ENCODE measurements around the gene NTHL1.

NTHL1 gene

DNA sequence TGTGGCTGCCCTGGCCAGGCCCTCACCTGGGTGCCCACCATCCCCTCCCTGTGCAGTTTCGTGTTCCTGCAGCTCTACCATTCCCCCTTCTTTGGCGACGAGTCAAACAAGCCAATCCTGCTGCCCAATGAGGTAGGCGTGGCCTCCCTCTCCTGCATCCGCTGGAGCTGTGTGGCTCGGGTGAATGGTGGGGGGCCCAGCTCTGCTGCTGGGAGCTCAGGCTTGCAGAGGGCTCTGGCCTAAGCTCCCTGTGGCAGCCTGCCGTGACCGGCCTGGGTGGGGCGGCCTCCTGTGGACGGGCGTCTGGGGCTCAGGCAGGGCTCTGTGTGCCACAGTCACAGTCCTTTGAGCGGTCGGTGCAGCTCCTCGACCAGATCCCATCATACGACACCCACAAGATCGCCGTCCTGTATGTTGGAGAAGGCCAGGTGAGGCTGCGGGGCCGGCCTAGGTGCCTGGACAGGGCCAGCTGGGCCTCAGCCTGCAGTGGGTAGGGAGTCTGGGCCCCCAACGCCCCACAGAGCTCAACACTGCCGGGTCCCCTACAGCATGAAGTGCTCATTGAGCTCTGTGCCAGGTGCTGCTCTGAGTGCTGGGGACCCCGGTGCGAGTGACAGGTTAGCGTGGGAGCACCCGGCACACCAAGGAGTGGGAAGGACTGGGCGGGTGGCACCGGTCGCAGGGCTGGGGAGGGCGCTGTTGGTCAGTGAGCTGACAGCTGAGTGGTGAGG lies 37.4 kb upstream of the NTHL1 start:
- DNase-seq (ENCODE audit: low read depth in 1 of 2, low spot score in 1 of 2): no peak

DNA sequence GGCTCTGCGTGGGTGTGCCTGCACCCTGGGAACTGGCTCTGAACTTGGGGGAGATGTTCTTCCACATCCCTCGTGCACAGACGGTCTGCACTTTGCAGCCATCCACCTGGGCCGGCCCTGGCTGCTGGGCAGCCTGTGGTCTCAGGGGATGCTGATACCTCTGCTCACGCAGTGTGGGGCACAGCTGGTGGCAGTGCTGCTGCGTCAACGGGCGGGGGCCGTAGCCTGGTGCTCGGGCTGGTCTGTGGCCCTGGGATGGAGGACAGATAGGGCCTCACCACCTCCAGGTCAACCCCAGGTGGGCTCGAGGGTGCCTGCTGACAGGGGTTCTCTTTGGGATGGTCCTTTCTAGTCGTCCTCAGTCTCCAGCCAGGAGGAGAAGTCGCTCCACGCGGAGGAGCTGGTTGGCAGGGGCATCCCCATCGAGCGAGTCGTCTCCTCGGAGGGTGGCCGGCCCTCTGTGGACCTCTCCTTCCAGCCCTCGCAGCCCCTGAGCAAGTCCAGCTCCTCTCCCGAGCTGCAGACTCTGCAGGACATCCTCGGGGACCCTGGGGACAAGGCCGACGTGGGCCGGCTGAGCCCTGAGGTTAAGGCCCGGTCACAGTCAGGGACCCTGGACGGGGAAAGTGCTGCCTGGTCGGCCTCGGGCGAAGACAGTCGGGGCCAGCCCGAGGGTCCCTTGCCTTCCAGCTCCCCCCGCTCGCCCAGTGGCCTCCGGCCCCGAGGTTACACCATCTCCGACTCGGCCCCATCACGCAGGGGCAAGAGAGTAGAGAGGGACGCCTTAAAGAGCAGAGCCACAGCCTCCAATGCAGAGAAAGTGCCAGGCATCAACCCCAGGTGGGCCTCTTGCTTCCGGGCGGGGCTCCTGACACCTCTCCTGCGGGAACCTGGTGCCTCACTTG lies 36.5 kb upstream of the NTHL1 start:
- no peak for DNase-seq (ENCODE audit: low read depth in 1 of 2, low spot score in 1 of 2)

DNA sequence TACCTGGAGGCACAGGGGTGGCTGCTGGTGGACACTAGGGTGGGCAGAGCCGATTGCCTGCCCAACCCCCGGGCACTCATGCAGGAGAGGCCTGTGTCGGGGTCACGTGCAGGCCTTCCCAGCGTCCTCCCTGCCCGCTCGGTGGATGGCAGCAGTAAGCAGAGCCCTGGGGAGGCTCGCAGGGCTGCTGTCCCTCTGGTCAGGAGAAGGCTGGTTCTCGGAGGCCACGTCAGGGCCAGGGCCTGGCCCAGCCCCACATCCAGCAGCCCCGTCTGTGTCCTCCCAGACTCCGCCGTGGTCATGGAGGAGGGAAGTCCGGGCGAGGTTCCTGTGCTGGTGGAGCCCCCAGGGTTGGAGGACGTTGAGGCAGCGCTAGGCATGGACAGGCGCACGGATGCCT lies 35.8 kb upstream of the NTHL1 start:
- no peak for DNase-seq (ENCODE audit: low read depth in 1 of 2, low spot score in 1 of 2)

DNA sequence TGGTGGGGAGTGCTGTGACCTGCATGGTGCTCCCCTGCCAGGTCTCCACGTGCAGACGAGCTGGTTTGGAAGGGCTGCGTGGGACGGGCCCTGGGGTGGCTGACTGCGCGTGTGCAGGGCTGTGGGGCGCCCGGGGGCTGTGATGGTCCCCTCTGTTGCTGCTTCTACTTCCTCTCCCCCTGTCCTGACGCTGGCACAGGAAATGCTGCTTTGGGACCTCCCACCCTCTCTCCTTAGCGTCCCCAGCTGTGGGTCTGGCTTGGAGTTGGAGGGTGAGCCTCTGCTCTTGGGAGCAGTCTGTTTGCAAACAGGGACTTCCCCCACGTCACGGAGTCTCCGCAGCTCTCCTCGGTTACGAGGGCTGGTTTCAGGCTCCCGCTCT lies 35.3 kb upstream of the NTHL1 start:
- no peak for DNase-seq (ENCODE audit: low read depth in 1 of 2, low spot score in 1 of 2)

DNA sequence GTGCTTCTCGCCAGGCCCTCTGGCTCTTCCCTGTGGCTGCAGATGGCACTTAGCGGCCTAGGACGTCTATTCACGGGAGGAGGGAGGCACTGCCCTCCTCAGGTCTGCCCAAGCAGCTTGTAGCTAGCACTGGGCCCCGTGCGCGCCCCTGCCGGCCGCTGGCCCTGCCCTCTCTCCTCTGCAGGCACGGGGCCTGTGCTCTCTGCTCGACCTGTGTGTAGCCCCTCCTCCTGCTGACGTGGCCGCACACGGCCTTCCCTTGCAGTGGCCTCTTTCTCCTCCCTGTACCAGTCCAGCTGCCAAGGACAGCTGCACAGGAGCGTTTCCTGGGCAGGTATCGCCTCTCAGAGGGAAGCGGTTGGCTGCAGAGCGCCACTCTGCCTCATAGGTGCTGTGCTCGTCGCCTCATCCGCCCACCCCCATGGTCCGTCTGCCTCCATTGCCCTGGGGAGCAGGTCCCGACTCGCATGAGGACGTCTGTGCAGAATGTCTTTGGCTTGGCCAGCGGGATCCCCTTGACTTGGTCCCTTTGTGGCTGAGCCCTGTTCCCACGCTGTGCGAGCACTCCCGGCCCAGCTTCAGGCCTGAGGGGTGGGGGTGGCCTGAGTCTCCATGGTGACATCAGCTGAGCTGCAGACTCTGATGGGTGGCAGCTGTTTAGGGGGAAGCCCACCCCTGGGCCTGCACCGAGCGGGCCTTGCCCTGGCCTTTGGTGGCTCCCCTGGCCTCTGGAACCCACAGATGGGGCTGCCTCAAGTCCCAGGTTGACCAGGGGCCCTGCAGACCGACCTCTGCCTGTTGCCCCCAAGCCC lies 34.7 kb upstream of the NTHL1 start:
- no peak for DNase-seq (ENCODE audit: low read depth in 1 of 2, low spot score in 1 of 2)

DNA sequence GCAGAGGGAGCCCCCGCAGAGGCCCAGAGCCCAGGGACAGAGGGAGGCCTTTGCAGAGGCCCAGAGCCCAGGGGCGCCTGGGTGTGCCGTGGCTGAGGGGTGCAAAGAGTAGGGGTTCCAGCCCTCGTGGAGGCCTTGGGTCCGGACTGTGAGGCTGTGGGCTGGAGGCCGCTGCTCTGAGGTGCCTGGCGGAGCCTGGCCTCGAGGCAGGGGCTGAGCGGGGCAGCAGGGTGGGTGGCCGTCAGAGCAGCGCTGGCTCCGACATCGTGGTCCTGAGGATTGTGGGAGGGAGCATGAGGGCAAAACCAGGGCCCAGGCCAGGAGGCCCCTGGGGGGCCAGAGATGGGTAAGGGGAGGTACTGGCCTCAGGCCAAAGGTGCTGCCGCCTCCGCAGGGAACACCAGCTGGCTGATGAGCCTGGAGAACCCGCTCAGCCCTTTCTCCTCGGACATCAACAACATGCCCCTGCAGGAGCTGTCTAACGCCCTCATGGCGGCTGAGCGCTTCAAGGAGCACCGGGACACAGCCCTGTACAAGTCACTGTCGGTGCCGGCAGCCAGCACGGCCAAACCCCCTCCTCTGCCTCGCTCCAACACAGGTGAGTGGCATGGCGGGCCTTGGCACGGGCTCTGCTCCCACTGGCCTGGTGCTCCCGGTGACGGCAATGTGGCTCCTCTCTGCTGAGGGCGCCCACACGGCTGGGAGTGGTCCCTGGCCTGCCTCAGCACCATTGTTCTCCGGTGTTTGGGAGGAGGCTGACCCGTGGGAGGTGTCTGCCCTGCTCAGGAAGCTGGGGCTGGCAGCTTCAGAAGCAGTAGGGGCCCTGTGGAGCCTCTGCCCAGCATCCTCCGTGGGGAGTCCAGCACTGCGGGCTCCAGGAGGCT lies 33.8 kb upstream of the NTHL1 start:
- no peak for DNase-seq (ENCODE audit: low read depth in 1 of 2, low spot score in 1 of 2)

DNA sequence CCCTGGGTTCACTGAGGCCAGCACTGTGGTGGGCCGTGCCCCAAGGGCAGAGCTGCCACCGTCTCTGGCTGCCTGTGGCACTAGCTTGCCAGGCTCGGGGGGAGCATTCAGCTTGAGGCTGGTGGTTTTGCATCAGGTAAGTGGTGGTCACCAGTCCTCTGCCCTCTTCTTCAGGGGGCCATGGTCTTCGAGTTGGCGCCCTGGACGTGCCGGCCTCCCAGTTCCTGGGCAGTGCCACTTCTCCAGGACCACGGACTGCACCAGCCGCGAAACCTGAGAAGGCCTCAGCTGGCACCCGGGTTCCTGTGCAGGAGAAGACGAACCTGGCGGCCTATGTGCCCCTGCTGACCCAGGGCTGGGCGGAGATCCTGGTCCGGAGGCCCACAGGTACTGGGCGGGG lies 32.4 kb upstream of the NTHL1 start:
- no peak for DNase-seq (ENCODE audit: low read depth in 1 of 2, low spot score in 1 of 2)

DNA sequence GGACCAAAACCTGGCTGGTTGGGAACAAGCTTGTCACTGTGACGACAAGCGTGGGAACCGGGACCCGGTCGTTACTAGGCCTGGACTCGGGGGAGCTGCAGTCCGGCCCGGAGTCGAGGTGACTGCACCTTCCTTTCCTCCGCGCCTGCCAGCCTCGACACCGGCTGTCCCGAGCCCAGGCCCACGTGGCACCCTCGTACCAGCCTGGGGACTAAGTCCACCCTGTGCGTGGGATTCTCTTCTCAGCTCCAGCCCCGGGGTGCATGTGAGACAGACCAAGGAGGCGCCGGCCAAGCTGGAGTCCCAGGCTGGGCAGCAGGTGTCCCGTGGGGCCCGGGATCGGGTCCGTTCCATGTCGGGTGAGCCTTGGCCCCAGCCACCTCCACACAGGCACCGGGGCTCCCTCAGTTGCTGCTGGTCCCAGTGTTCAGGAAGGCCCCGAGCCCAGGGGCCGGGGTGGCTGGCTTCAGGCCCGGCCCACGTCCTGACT lies 31.7 kb upstream of the NTHL1 start:
- DNase-seq (ENCODE audit: low read depth in 1 of 2, low spot score in 1 of 2): no peak

DNA sequence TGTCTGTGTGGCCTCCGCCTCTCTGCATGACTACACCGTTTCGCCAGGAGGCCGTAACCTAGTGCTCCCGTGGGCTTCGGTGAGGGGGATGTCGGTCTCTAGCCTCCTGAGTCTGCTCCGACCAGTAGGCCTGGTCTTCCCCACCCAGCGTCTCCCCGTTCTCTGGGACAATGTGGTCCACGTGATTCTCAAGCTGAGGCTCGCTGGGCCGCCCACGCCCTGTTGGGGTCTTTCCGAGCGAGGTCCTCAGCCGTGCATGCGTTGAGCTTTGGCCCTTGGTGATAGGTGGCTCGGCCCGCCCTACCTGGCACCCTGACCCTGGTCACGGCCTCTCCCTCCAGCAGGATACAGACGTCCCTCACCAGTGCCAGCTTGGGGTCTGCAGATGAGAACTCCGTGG lies 31.1 kb upstream of the NTHL1 start:
- no peak for DNase-seq (ENCODE audit: low read depth in 1 of 2, low spot score in 1 of 2)

DNA sequence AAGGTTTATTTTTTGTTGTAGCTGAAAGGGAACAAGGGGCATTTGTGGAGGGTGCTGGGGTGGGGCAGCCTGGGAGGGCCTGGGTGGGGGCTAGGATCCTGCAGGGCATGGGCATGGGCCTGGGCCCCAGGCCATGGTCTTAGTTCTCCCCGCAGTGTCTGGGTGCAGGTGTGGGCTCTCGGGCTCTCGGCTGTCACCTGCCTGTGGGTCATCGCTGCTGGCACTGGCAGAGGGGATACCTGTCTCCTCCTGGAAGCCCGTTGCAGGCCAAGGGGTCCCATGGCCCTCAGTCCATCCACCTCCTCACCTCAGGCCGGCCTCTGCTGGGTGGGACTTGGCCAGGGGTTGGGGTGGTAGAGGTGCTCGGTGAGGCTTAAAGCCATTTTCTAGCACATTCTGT lies 30.5 kb upstream of the NTHL1 start:
- DNase-seq (ENCODE audit: low read depth in 1 of 2, low spot score in 1 of 2): no peak

DNA sequence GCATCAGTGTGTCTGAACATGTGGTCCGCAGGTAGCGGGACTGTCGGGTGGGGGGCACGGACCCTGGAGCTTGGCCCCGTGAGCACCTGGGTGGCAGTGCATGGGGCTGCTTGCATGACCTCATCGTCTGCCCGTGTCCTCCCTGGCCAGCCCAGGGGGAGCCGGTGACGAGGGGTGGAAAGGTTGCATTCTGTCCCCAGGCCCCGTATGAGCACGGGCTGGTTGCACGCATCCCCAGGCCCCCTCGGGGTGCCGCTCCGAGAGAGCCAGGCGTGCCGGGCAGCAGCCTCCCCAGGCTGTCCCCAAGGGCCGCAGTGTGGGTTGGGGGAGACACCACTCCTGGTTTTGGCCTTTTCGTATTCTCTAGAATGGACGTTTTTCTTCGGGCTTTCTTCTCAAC lies 30.1 kb upstream of the NTHL1 start:
- DNase-seq (ENCODE audit: low read depth in 1 of 2, low spot score in 1 of 2): no peak

DNA sequence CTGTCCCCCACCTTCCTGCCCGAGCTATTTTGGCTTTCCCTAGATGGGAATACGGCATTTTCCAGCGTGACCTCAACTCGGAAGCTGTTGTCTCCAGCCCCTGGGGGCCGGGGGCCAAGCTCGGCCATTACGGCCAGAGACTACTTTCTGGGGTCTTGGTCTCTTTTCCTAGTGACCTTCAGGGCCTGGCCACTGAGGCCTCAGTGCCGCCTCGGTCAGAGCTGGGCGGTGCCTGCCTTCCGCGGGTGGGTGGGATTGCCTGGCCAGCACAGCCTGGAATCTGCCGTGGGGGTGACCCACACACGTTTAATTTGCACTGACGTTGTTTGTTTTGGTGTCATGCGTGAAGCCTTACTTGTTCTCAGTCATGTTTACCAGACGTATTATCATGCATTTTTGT lies 29.4 kb upstream of the NTHL1 start:
- DNase-seq (ENCODE audit: low read depth in 1 of 2, low spot score in 1 of 2): no peak

DNA sequence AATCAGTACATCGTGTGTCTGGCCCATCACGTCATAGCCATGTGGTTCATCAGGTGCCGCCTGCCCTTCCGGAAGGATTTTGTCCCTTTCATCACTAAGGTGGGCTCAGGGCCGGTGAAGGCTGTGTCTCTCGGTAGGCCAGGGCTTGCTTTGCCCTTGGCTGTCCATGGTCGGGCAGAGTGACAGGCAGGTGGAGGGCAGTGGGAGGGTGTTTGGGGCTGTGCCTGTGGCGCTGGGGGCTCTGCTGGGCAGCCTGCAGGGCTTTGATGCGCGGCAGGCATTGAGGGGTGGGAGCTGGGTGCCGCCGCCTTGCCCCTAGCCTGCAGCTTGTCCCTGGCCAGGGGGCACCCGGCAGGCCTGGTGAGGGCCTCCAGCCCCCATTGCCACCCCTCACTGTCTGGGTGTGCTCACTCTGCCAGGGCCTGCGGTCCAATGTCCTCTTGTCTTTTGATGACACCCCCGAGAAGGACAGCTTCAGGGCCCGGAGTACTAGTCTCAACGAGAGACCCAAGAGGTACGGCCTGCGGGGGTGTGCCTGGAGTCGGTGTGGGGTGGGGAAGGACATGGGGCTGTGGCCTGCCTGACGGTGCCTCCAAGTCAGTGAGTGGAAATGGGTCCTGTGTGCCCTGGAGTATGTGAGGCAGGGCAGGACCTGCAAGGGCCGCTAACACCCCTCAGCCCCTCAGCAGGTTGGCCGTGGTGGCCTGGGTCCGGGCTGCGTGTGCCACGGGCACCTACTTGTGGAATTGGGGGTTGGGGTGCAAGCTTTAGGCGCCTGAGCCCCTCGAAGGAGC lies 28.6 kb upstream of the NTHL1 start:
- no peak for DNase-seq (ENCODE audit: low read depth in 1 of 2, low spot score in 1 of 2)

DNA sequence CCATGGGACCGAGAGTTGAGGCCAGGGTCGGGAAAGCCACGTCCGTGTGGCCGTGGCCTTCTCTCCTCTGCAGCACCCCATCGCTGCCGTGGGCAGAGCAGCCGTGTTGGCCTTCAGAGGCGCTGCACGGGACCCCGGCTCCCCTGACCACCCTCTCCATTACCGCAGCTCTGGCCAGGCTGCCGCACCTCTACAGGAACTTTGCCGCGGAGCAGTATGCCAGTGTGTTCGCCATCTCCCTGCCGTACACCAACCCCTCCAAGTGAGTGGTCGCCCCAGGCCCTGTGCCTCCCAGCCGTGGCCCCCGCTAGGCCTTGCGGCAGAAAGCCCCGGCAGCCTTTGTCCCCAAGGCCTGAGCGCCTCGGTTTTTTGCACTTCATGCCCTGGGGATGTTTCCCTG lies 28.0 kb upstream of the NTHL1 start:
- DNase-seq (ENCODE audit: low read depth in 1 of 2, low spot score in 1 of 2): no peak

DNA sequence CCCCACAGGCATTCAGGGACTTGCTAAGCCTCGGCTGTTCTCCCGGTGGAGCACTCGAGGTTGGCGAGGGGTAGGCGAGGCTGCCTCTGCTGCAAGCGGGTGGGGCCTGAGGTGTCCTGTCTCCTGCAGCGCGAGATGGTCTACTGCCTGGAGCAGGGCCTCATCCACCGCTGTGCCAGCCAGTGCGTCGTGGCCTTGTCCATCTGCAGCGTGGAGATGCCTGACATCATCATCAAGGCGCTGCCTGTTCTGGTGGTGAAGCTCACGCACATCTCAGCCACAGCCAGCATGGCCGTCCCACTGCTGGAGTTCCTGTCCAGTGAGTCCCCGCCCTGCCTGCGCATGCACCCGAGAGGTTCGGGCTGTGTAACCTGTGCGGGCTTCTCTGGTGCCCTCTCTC lies 26.4 kb upstream of the NTHL1 start:
- no peak for DNase-seq (ENCODE audit: low read depth in 1 of 2, low spot score in 1 of 2)

DNA sequence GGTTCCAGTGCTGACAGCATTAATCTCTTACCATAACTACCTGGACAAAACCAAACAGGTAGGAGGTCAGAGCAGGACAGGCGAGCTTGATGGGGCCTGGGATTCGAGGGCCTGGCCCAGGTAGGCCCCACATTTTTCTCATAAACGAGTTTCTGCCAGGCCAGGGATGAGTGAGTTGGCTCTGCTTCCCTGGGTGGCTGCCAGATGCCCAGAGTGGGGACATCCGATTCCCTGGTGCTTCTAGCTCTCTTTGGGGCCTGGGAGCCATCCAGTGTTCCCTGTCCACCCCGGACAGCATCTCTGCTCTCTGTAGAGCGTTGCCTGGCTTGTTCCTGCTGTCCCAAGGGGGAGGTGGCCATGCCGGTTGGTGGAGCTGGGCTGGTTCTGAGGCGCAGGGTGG lies 25.3 kb upstream of the NTHL1 start:
- DNase-seq (ENCODE audit: low read depth in 1 of 2, low spot score in 1 of 2): no peak

DNA sequence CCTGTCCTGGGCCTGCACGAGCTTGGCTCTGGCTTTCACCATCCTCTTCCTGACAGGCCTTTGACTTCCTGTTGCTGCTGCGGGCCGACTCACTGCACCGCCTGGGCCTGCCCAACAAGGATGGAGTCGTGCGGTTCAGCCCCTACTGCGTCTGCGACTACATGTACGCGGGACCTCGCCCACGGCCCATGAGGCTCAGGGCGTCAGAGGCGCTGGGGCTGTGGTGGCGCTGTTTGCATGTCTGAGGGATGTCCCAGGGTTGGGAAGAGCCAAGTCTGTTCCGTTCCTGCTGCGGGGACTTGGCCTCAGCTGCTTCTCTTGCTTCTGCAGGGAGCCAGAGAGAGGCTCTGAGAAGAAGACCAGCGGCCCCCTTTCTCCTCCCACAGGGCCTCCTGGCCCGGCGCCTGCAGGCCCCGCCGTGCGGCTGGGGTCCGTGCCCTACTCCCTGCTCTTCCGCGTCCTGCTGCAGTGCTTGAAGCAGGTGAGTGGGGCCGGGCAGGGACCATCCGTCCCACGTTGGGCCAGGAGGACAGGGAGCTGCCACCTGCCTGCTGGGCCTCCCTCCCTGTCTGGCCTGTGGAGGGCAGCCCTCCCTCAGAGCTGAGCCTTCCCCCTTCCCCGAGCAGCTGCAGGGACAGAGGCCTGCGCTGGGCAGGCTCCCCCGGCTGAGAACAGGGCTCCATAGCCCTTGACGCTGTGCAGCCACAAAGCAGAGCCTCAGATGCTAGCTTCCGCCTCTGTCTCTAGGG lies 24.0 kb upstream of the NTHL1 start:
- no peak for DNase-seq (ENCODE audit: low read depth in 1 of 2, low spot score in 1 of 2)

DNA sequence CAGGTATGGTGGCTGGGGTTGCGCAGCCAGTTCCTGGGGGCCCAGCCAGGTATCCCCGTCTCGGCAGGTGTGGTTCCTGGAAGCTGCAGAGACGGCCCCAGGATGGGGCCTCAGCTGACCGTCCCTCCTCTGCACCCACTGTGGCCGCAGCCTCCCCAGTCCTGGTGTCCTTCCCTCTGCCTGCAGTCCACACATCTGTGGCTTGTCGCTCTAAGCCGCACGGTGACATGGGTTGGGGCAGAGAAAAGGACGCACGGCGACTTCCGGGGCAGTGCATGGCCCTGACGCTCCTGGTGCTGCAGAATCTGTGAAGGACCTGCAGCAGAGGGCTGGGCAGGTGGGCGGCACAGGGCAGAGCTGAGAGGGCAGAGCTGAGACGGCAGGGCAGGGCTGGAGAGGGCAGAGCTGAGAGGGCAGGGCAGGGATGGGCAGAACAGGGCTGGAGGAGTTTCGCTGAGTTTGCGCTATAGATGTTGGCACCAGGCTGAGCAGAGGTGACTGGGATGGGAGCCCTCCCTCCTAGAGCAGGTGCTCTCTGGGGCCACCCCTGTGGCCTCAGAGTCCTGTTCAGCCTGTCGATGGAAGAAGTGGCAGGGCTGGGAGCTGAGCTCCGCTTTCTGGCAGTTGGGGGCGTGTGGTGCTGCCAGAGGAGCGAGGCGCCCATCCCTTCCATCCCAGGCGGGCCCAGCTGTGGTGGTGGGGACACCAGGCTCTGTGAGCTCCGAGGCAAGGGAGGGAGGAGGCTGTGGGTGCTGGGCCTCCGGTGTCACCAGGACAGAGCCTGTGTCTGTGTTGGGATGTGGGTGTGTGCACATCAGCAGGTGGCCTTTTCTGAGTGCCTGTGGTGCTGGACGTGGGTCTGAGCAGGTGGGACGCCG lies 23.2 kb upstream of the NTHL1 start:
- no peak for DNase-seq (ENCODE audit: low read depth in 1 of 2, low spot score in 1 of 2)
